Measurements from ENCODE around the gene MGRN1.

Gene MGRN1

GRCh38 chr16:4615384-4616046 is 9.1 kb upstream of the MGRN1 start:
- no peaks in the 10 kb centered on the region for H3K36me3 ChIP-seq (ENCODE audit: control insufficient read depth in 1 of 2, insufficient read depth in 2 of 2, low read length in 2 of 2)
- peak overlapping the region; percentile 53 to 78 for H3K4me3 ChIP-seq (ENCODE audit: low read depth in 1 of 2, low read length in 2 of 2)
- no peaks in the 10 kb centered on the region for H3K9me3 ChIP-seq (ENCODE audit: control insufficient read depth in 1 of 2, low read length in 2 of 2)
- H3K27ac ChIP-seq (ENCODE audit: low read length), result peak overlapping the region; percentile 80
- peaks cover 5 to 48% of the 10 kb centered on the region in 2 donors for H3K4me1 ChIP-seq (ENCODE audit: control insufficient read depth in 1 of 2, insufficient read depth in 2 of 2, low read length in 2 of 2)
- no peaks in the 10 kb centered on the region for H3K27me3 ChIP-seq (ENCODE audit: low read depth, low read length)

GRCh38 chr16:4616047-4616811 is 8.4 kb upstream of the MGRN1 start:
- Histone ChIP-seq H3K27me3 (ENCODE audit: low read depth, low read length) (no peaks in the 10 kb centered on the region), H3K36me3 (ENCODE audit: control insufficient read depth in 1 of 2, insufficient read depth in 2 of 2, low read length in 2 of 2) (no peaks in the 10 kb centered on the region), H3K9me3 (ENCODE audit: control insufficient read depth in 1 of 2, low read length in 2 of 2) (no peaks in the 10 kb centered on the region), H3K27ac (ENCODE audit: low read length) (peak overlapping the region; percentile 98), H3K4me1 (ENCODE audit: control insufficient read depth in 1 of 2, insufficient read depth in 2 of 2, low read length in 2 of 2) (peaks cover 5 to 47% of the 10 kb centered on the region in 2 donors), H3K4me3 (ENCODE audit: low read depth in 1 of 2, low read length in 2 of 2) (peak overlapping the region; percentile 68 to 78)

DNA sequence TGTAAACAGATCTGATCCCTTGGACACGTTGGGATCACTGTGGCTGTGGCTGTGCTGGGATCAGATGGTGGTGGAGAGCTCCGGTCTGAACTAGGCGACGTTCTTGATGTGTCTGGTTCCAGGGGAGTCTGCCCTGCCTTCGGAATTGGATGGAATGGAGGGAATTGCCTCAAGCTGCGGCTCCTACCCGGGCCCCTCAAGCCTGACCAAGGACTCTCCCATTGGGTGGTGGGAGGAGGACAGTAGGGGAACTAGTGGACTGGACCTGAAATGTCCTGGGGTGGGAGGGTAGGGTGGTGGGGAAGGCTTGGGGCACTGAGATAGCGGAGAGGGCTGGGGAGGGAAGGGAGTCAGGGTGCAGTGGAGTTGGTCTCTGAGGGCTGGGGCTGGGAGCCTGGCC is 6.7 kb upstream of the MGRN1 start:
- Histone ChIP-seq H3K4me1 (ENCODE audit: control insufficient read depth in 1 of 2, insufficient read depth in 2 of 2, low read length in 2 of 2) (peaks cover 5 to 32% of the 10 kb centered on the region in 2 donors), H3K27me3 (ENCODE audit: low read depth, low read length) (no peaks in the 10 kb centered on the region), H3K9me3 (ENCODE audit: control insufficient read depth in 1 of 2, low read length in 2 of 2) (no peaks in the 10 kb centered on the region), H3K36me3 (ENCODE audit: control insufficient read depth in 1 of 2, insufficient read depth in 2 of 2, low read length in 2 of 2) (no peaks in the 10 kb centered on the region), H3K4me3 (ENCODE audit: low read depth in 1 of 2, low read length in 2 of 2) (no peak overlapping the region), H3K27ac (ENCODE audit: low read length) (no peak overlapping the region)

DNA sequence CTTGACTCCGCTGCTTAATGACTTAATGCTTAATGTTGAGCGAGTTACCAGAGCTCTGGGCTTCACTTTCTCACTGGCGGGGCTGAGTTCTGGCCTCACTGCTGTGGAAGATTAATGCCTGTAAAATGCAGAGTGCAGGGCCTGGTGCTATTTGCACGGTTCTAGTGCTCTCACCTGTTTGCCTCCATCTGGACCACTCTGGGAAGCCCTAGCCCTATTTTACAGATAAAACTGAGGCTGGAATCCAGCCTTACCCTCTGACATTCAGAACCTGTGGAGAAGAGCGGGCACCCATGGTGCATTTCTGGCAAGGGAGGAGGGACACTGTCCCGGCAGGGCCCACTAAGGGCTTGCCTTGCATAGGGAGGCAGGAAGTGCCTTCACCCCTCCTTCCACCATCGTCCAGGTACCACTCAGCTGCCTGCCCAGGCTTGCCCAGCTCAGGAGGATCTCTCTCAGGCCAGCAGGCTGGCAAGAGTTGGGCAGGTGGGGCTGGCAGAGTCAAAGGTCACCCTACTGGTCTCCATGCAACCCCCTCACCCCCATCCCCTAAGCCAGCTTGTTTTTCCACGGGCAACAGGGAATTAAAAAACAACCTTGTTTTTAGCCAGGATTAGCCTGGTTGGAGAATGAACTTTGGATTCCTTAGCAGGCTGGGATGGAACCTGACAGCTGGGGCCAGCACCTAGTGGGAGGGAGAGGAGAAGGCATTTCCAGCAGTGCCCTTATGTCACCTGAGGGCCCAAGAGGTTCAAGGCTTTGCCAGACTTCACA is 5.8 kb upstream of the MGRN1 start:
- no peaks in the 10 kb centered on the region for H3K9me3 ChIP-seq (ENCODE audit: control insufficient read depth in 1 of 2, low read length in 2 of 2)
- H3K27me3 ChIP-seq (ENCODE audit: low read depth, low read length), result no peaks in the 10 kb centered on the region
- no peaks in the 10 kb centered on the region for H3K36me3 ChIP-seq (ENCODE audit: control insufficient read depth in 1 of 2, insufficient read depth in 2 of 2, low read length in 2 of 2)
- peaks cover 5 to 27% of the 10 kb centered on the region in 2 donors for H3K4me1 ChIP-seq (ENCODE audit: control insufficient read depth in 1 of 2, insufficient read depth in 2 of 2, low read length in 2 of 2)
- no peak overlapping the region for H3K4me3 ChIP-seq (ENCODE audit: low read depth in 1 of 2, low read length in 2 of 2)
- H3K27ac ChIP-seq (ENCODE audit: low read length), result no peak overlapping the region

- H3K27me3 ChIP-seq (ENCODE audit: low read depth, low read length), result no peaks in the 10 kb centered on the region
- no peaks in the 10 kb centered on the region for H3K9me3 ChIP-seq (ENCODE audit: control insufficient read depth in 1 of 2, low read length in 2 of 2)
- H3K36me3 ChIP-seq (ENCODE audit: control insufficient read depth in 1 of 2, insufficient read depth in 2 of 2, low read length in 2 of 2), result peaks cover 0 to 3% of the 10 kb centered on the region in 2 donors
- peaks cover 0 to 22% of the 10 kb centered on the region in 2 donors for H3K4me1 ChIP-seq (ENCODE audit: control insufficient read depth in 1 of 2, insufficient read depth in 2 of 2, low read length in 2 of 2)
- peak overlapping the region; percentile 97 for H3K27ac ChIP-seq (ENCODE audit: low read length)
- no peak overlapping the region for H3K4me3 ChIP-seq (ENCODE audit: low read depth in 1 of 2, low read length in 2 of 2)
Measured at GRCh38 chr16:4623593-4623992, 1.0 kb upstream of the MGRN1 start.

GRCh38 chr16:4624827-4625559 is 367 bp downstream of the MGRN1 start:
- H3K27me3 ChIP-seq (ENCODE audit: low read depth, low read length), result no peaks in the 10 kb centered on the region
- no peaks in the 10 kb centered on the region for H3K9me3 ChIP-seq (ENCODE audit: control insufficient read depth in 1 of 2, low read length in 2 of 2)
- H3K36me3 ChIP-seq (ENCODE audit: control insufficient read depth in 1 of 2, insufficient read depth in 2 of 2, low read length in 2 of 2), result peaks cover 0 to 3% of the 10 kb centered on the region in 2 donors
- H3K4me3 ChIP-seq (ENCODE audit: low read depth in 1 of 2, low read length in 2 of 2), result peak overlapping the region; percentile 79 to 98
- peak overlapping the region; percentile 87 for H3K27ac ChIP-seq (ENCODE audit: low read length)
- peaks cover 0 to 24% of the 10 kb centered on the region in 2 donors for H3K4me1 ChIP-seq (ENCODE audit: control insufficient read depth in 1 of 2, insufficient read depth in 2 of 2, low read length in 2 of 2)

DNA sequence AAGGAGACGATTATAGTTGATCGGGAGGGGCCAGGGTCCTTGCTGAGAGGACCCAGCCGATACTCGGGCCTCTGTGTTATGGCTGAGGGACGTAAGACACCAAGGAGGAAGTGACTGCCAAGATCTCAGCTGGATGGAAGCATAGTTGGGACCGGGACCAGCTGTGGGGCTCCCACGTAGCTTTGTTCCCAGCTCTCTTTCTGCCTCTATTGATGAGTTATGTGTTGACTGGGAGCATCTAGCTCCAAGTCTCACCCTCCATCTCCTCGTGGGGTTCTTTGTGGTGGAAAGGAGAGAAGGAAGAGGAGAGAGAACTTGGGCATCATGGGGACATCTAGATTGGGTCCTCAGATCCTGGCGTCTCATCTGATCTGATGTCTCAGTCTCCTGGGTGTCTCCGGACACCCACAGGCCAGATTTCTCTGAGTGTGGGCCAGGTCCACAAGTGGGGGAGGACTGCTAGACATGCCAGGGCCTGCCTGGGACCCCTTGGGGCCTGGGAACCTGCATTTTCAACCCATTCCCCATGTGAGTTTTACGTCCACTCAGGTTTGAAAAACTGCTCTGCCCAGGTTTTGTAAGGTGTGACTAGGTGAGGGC is 1.0 kb downstream of the MGRN1 start:
- Histone ChIP-seq H3K27ac (ENCODE audit: low read length) (peak overlapping the region; percentile 87), H3K27me3 (ENCODE audit: low read depth, low read length) (no peaks in the 10 kb centered on the region), H3K9me3 (ENCODE audit: control insufficient read depth in 1 of 2, low read length in 2 of 2) (no peaks in the 10 kb centered on the region), H3K4me3 (ENCODE audit: low read depth in 1 of 2, low read length in 2 of 2) (peak overlapping the region; percentile 79 to 98), H3K4me1 (ENCODE audit: control insufficient read depth in 1 of 2, insufficient read depth in 2 of 2, low read length in 2 of 2) (peaks cover 0 to 24% of the 10 kb centered on the region in 2 donors), H3K36me3 (ENCODE audit: control insufficient read depth in 1 of 2, insufficient read depth in 2 of 2, low read length in 2 of 2) (peaks cover 0 to 3% of the 10 kb centered on the region in 2 donors)

GRCh38 chr16:4626396-4626795 is 1.8 kb downstream of the MGRN1 start:
- peak overlapping the region; percentile 79 to 98 for H3K4me3 ChIP-seq (ENCODE audit: low read depth in 1 of 2, low read length in 2 of 2)
- peaks cover 0 to 24% of the 10 kb centered on the region in 2 donors for H3K4me1 ChIP-seq (ENCODE audit: control insufficient read depth in 1 of 2, insufficient read depth in 2 of 2, low read length in 2 of 2)
- H3K27ac ChIP-seq (ENCODE audit: low read length), result no peak overlapping the region
- no peaks in the 10 kb centered on the region for H3K27me3 ChIP-seq (ENCODE audit: low read depth, low read length)
- peaks cover 0 to 3% of the 10 kb centered on the region in 2 donors for H3K36me3 ChIP-seq (ENCODE audit: control insufficient read depth in 1 of 2, insufficient read depth in 2 of 2, low read length in 2 of 2)
- H3K9me3 ChIP-seq (ENCODE audit: control insufficient read depth in 1 of 2, low read length in 2 of 2), result peaks cover 0 to 2% of the 10 kb centered on the region in 2 donors

GRCh38 chr16:4628283-4628682 is 3.7 kb downstream of the MGRN1 start:
- Histone ChIP-seq H3K27me3 (ENCODE audit: low read depth, low read length) (no peaks in the 10 kb centered on the region), H3K4me3 (ENCODE audit: low read depth in 1 of 2, low read length in 2 of 2) (no peak overlapping the region), H3K36me3 (ENCODE audit: control insufficient read depth in 1 of 2, insufficient read depth in 2 of 2, low read length in 2 of 2) (peaks cover 0 to 3% of the 10 kb centered on the region in 2 donors), H3K4me1 (ENCODE audit: control insufficient read depth in 1 of 2, insufficient read depth in 2 of 2, low read length in 2 of 2) (peaks cover 0 to 24% of the 10 kb centered on the region in 2 donors), H3K9me3 (ENCODE audit: control insufficient read depth in 1 of 2, low read length in 2 of 2) (peaks cover 0 to 4% of the 10 kb centered on the region in 2 donors), H3K27ac (ENCODE audit: low read length) (no peak overlapping the region)

- Histone ChIP-seq H3K27ac (ENCODE audit: low read length) (no peak overlapping the region), H3K4me1 (ENCODE audit: control insufficient read depth in 1 of 2, insufficient read depth in 2 of 2, low read length in 2 of 2) (peaks cover 0 to 13% of the 10 kb centered on the region in 2 donors), H3K4me3 (ENCODE audit: low read depth in 1 of 2, low read length in 2 of 2) (no peak overlapping the region), H3K36me3 (ENCODE audit: control insufficient read depth in 1 of 2, insufficient read depth in 2 of 2, low read length in 2 of 2) (peaks cover 4 to 6% of the 10 kb centered on the region in 2 donors), H3K9me3 (ENCODE audit: control insufficient read depth in 1 of 2, low read length in 2 of 2) (peaks cover 0 to 4% of the 10 kb centered on the region in 2 donors), H3K27me3 (ENCODE audit: low read depth, low read length) (no peaks in the 10 kb centered on the region)
Measured at GRCh38 chr16:4631444-4631843, 6.8 kb downstream of the MGRN1 start.

All from muscle layer of duodenum (tissue), 2 donors.